NK-92 (cell line): ENCODE measurements around the gene UGT1A3.
"Not testable (repeated sequence)": the region's sequence is repeated elsewhere in the genome, so short reads cannot be mapped to it uniquely, and the experiment has no call there.

Experiments used
- DNase-seq: peaks from one replicate; lab custom pipeline; 2025; ENCODE audit not compliant: unreplicated experiment; lab: John Stamatoyannopoulos, UW

The UGT1A3 gene

GRCh38 chr2:233707940-233708644 lies 20.8 kb upstream of the UGT1A3 start:
- no peak for DNase-seq

- no peak for DNase-seq
Observed at GRCh38 chr2:233708942-233709341, 19.9 kb upstream of the UGT1A3 start.

GRCh38 chr2:233711312-233712008 lies 17.4 kb upstream of the UGT1A3 start:
- DNase-seq: no peak

- DNase-seq: no peak
Observed at GRCh38 chr2:233712611-233713261, 16.1 kb upstream of the UGT1A3 start, which contains the start of gene UGT1A5. UGT1A5 (plus strand) TSS chr2:233712907; CDS start chr2:233712992, 85 bp downstream.

- DNase-seq: no peak
Observed at GRCh38 chr2:233713262-233713615, 15.6 kb upstream of the UGT1A3 start.

GRCh38 chr2:233714121-233714520 lies 14.7 kb upstream of the UGT1A3 start:
- no peak for DNase-seq

- DNase-seq: no peak
Observed at GRCh38 chr2:233718552-233718951, 10.3 kb upstream of the UGT1A3 start, which contains the start of gene UGT1A4. UGT1A4 (plus strand) TSS chr2:233718736; CDS start chr2:233718821, 85 bp downstream.

GRCh38 chr2:233736868-233737653 lies 8.2 kb downstream of the UGT1A3 start:
- DNase-seq: not testable (repeated sequence)

- DNase-seq: no peak
Observed at GRCh38 chr2:233740870-233741269, 12.0 kb downstream of the UGT1A3 start.

GRCh38 chr2:233743464-233744259 lies 14.8 kb downstream of the UGT1A3 start:
- DNase-seq: no peak

- DNase-seq: no peak
Observed at GRCh38 chr2:233745073-233745755, 16.4 kb downstream of the UGT1A3 start.

- not testable (repeated sequence) for DNase-seq
Observed at GRCh38 chr2:233745838-233746237, 17.0 kb downstream of the UGT1A3 start.

- DNase-seq: no peak
Observed at GRCh38 chr2:233746475-233747282, 17.8 kb downstream of the UGT1A3 start.

- DNase-seq: no peak
Observed at GRCh38 chr2:233747283-233747544, 18.4 kb downstream of the UGT1A3 start.

- DNase-seq: not testable (repeated sequence)
Observed at GRCh38 chr2:233750689-233751088, 21.8 kb downstream of the UGT1A3 start.

- DNase-seq: not testable (repeated sequence)
Observed at GRCh38 chr2:233751212-233752009, 22.6 kb downstream of the UGT1A3 start.

GRCh38 chr2:233754872-233755611 lies 26.2 kb downstream of the UGT1A3 start:
- no peak for DNase-seq
